G401.6 (cell line): ENCODE data around the gene CRKL.
A peak's percentile ranks its signal among the peaks of the same experiment; 100 is the strongest.
"Not testable (repeated sequence)": the region's sequence is repeated elsewhere in the genome, so short reads cannot be mapped to it uniquely, and the experiment has no call there.

Source experiments
- FAIRE-seq: peaks from 2 replicates; lab custom pipeline; 2012; peaks lifted over from hg19 to GRCh38; lab: Jason Lieb, UNC

Gene CRKL

GRCh38 chr22:20935049-20935448, 17.8 kb downstream of the CRKL start:
- FAIRE-seq = not testable (repeated sequence)

GRCh38 chr22:20935780-20936539, 18.8 kb downstream of the CRKL start:
- not testable (repeated sequence) for FAIRE-seq

- FAIRE-seq = no peak
Measured at GRCh38 chr22:20937031-20937793, 20.0 kb downstream of the CRKL start.

- no peak for FAIRE-seq
Measured at GRCh38 chr22:20937794-20938671, 20.8 kb downstream of the CRKL start.

- not testable (repeated sequence) for FAIRE-seq
Measured at GRCh38 chr22:20939457-20940185, 22.4 kb downstream of the CRKL start.

- FAIRE-seq = no peak
Measured at GRCh38 chr22:20940186-20940651, 23.0 kb downstream of the CRKL start.

- no peak for FAIRE-seq
Measured at GRCh38 chr22:20940904-20941385, 23.7 kb downstream of the CRKL start.

GRCh38 chr22:20942203-20942902, 25.1 kb downstream of the CRKL start:
- FAIRE-seq = not testable (repeated sequence)

GRCh38 chr22:20943104-20943933, 26.1 kb downstream of the CRKL start:
- FAIRE-seq = no peak

- no peak for FAIRE-seq
Measured at GRCh38 chr22:20944042-20944441, 26.8 kb downstream of the CRKL start.

- FAIRE-seq = no peak
Measured at GRCh38 chr22:20945578-20945934, 28.3 kb downstream of the CRKL start.

- no peak for FAIRE-seq
Measured at GRCh38 chr22:20946080-20946986, 29.1 kb downstream of the CRKL start.

- FAIRE-seq = no peak
Measured at GRCh38 chr22:20946991-20947390, 29.8 kb downstream of the CRKL start.

- no peak for FAIRE-seq
Measured at GRCh38 chr22:20948450-20948849, 31.2 kb downstream of the CRKL start.

GRCh38 chr22:20948989-20949388, 31.8 kb downstream of the CRKL start:
- no peak for FAIRE-seq

- FAIRE-seq = no peak
Measured at GRCh38 chr22:20949698-20950183, 32.5 kb downstream of the CRKL start.

- FAIRE-seq = peak; percentile 56
Measured at GRCh38 chr22:20951151-20951931, 34.1 kb downstream of the CRKL start.

GRCh38 chr22:20951932-20952380, 34.7 kb downstream of the CRKL start:
- peak; percentile 77 for FAIRE-seq
